GM19467 (cell line): ENCODE results near the gene DMRTB1.

Source experiments
- ATAC-seq: cut with Tn5 transposase; IDR thresholded peaks from one replicate; pipeline ENCODE4 v1.9.1; 2021; ENCODE audit warnings: mild to moderate bottlenecking, moderate library complexity; ENCODE audit not compliant: unreplicated experiment

The DMRTB1 gene

DNA sequence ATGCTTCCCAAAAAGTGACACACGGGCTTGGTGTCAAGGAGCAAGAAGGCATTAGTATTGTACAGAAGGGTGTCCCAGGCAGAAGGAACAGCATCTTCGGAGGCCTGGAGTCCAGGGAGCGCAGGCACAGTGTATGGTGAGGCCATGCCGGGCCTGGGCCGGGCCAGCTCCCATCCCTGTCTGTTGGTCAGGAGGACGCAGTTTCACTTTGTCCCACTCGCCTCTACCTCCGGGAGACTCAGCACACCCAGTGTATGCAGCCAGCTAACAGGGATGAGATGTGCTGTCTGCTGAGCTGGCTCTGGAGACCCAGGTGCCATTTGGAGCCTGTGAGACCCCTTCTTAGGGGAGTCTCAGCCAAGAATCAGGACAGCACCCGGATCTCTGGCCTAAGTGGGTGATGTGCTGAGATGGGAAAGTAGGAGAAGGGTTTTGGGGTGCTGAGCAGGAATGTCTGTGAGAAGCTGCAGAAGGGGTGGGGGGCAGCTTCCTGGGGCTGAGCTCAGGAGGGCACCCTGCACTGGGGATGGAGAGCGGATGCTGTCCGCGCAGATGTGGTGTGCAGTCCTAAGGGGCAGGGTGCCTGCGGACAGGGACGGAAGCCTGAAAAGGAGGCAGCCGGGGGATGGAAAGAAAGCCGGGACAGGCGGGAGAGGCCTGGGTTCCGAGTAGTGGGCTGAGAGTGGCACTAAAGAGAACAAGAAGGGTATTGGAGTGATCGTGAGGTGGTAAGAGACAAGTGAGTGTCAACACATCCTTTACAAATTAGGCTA is 25.7 kb downstream of the DMRTB1 start:
- ATAC-seq, result no peak

DNA sequence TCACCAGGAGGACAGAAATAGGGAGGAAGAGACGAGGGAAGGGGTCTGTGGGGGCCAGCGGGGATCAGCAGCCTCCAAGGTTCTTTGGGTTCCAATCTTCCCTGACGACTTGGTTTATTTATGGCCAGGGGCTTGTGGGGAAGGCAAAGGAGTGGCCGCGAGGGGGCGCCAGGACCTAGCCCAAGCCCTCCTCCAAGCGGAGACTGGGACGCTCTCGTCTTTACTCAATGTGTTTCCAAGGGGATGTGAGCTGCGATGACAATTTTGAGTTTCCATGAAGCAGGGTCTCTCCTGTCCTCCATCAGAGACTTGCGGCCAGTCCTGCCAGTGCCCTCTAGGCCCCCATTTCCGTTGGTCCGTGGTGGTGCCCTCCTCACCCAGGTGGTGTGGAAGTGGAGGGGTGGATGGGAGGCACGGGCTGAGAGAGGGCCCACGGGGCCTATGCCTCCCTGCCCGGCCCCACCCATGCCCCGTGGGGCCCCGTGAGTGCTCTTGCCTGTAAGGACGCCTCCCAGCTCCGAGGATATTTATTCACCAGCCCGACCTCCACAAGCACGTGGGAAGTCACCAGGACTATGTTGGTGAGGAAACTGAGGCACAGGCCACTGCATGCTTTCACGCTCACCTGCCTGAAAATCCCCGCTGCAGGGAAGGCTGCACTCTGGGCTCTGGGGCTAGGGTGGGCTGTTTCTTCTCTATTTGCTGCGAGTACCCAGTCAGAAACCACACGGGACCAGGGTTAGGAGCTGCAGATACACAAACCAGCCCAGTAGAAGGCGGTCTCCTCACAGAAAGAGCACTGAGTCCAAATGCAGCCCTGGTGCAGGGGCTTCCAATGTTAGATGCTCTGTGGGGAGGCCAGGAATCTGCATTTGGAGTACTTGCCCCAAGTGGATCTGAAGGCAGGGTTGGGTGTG is 26.5 kb downstream of the DMRTB1 start:
- ATAC-seq, result no peak

DNA sequence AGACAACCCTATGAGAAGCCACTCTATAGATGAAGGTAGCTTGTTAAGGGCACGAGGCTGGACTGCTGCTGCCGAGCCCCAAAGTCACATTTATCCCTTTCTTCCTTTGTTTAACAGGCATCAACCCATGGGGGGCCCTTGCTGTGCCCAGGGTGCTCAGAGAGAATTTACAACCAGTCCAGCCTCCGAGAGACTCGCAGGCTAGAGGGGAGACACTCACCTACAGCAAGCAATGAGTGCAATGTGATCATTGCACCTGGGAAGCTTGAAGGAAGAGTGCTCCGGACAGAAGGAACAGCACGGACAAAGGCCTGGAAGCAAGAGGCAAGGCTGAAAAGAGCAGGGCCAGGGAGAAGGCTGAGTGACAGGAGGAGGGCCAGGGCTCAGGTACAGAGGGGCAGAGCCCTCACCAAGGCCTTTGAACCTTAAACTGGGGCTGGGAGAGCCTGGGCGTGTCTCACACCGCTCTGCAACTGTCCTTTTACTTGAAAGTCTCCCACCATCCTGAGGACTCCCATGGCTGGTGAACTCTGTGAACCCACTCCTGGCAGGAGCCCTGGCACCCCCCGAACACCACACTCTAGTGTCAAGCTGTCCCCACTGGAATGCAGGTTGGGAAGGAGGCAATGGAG is 27.3 kb downstream of the DMRTB1 start:
- no peak for ATAC-seq

DNA sequence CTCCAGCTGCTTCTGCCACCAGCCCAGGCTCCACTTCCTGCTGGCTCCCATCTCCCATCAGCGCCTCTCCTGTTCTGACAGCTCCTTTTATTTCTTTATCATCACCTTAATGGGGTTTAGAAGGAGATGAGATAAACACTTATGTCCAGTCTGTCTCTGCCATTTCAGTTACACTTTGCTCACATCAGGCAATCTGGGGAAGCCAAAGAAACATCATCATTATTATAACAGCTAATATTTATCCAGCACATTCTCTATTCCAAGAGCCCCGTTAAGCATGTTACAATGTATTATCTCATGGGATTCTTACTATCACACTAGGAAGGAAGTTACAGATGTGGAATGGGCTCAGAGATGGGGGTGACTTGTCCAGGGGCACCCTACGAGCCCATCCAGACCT is 31.2 kb downstream of the DMRTB1 start:
- ATAC-seq, result no peak

DNA sequence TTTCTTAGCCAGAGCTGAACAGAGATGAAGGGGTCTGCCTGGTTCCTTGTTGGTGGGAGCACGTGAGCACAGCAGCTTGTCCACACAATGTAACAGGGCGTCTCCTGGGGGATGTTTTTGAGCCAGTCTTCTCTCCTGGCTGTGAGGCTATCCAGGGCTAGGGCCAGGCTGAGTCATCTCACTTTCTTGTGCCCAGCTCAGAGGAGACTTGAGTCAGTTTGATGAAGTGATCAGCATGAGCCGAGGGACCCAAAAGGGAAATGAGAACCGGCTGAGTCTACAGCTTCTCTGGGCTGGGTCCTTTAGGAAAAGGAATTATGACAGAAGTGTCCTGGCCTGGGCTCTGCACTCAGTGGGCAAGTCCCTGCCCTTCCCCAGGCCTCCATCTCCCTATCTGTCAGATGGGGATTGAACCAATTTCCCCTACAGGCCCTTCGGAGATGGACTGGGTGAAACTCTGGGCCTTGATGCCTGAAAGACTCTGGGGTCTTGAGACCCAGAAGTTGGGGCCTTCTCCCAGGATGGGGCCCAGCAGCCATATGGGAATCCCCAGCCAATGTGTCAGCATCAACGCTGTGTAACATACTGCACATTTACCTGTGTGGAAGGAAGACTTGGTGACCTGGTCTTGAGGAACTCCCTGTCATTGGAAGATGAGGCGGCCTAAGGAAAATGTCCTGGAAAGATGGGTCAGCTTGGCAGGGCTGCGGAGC is 36.6 kb downstream of the DMRTB1 start:
- ATAC-seq, result no peak

DNA sequence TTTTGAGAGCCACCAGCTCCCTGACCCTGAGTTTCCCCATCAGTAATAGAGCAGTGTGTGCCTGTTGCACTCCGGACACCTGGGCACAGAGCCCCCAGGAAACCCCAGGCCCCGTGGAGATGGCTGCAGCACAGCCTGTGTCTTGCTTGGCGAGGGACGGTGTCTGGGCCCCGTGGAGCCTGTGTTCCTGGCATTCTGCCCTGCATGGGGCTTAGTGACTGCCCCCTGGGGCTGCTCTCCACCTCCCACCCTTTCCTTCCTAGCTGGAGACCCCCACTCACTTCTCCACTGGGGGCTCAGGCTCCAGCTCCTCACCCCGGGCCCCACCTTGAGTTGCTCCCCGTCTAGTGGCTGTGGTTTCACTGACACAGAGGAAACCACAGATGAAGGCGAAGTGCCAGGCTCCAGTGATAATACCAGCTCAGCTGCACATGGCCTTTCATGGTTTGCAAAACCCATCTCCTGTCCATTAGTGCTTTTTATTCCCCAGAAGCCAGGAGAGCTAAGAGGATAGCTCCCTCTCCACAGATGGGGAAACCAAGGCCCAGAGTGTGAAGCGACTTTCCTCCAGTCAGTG is 39.4 kb downstream of the DMRTB1 start:
- ATAC-seq, result no peak

DNA sequence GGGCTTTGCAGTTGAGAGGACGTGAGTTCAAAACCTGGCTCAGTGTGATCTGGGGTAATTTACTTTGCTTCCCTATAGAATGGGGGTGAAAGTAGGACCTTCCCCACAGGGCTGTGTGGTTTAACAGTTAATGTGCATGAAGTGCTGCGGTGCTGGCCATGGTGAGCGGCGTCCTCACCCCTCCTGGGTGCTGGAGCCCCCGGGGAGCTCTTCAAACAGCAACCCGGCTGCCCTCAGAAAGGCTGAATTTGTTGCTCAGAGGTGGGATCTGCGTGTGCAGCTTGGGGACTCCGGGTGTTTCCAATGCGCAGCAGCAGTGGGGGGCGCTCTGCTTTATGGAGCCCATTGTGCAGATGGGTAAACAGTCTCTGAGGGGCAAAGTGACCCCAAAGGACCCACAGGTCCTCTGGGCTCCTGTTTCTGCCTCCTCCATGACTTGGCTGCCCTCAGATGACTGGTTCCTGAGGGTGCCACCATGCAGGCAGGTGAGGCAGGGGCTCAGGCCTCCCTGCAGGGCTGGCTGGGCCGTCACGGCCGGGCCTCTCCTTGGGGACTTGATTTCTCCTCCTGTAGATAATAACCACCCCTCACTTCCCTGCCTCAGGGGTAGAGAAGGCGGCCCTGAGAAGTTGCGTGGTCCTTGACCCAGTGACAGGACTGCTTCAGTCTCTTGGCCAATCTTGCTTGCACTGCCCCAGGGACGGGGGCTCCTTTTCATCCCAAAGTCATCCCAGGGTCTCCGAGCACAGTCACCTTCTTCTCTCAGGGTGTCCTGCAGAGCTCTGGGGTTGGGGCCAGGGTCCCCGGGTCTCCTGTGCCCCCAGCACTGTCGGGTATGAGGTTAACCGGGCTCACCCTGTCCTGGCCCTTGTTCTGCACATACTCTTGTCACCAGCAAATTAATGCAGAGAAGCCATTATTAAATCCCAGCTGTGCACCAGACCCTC is 40.3 kb downstream of the DMRTB1 start:
- no peak for ATAC-seq

DNA sequence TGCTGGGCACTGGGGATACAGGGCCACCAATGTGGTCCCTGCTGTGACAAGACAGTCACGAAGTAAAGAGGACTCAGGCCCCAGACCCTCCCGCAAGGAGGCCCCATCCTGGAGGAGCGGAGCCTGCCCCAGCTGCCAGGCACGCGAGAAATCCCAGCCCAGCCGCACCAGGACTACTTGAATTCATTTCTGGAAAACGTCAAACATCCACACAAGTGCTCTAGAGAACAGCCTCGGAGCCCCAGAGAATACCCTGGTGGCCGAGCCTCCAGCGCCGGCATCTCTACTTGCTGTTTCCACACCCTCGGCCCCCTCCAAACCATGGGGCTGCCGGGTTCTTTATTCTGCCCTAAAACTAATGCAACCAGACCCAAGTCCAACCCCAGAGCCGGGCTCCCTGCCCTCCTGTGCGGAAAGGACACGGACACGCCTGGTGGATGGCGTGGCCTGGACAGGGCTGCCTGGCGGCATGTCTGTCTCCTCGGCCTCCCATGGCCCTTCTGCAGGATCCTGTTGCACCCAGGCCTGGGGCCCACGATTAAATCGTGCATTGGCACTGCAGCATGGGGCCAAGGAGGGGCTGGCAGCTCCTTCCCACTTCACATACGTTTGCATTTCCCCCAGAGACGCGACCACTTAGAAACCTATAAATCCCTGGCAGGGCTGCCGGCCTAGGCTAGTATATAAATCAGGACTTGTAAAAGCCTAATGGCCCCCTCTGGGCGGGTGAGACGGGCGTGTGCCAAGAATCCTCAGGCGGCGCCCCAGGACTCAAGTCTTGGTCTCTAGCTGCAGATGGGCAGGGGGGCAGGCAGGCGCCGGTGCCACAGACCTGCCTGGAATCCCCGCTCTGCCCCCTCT is 41.2 kb downstream of the DMRTB1 start:
- ATAC-seq, result no peak

DNA sequence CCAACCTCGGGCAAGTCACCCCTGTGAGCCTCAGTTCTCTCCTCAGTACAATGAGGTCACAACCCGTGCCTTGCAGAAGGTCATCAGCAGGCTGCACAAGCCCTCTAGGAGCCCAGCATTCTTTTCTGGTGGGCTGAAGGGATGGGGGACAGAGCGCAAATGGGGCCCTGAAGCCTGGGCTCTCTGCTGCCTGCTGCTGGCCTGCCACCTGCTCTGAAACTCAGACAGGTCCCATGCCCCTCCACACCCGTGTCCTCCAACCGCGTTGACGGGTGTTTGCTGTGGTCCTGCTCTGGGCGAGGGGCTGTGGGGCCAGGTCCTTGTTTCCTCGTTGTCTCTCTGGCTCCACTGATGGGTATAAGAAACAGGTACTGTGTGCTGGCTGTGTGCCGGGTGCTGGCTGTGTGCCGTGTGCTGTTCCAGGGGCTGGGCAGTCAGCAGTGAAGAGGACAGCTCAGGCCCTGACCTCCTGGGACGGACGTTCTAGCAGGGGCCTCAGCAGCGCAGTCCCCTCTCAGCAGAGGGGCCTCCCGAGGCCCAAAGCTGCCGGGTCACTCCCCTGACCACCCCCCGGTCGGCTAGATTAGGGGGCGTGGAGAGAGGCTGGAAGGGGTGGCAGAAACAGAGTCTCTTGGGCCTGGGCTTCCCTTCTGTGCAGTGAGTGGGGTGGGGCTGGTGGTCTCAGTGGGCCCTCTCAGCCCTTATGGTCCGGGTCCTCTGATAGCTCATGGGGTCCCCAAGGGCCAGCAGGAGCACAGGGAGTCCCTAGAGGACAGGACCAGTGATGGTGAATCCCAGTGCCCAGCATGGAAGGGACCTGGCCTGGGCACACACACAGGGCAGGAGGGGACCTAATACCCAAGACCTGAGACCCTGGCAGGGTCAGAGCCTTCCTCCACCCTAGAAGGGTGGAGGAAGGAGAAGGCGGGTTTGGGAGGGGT is 42.1 kb downstream of the DMRTB1 start:
- ATAC-seq, result no peak

DNA sequence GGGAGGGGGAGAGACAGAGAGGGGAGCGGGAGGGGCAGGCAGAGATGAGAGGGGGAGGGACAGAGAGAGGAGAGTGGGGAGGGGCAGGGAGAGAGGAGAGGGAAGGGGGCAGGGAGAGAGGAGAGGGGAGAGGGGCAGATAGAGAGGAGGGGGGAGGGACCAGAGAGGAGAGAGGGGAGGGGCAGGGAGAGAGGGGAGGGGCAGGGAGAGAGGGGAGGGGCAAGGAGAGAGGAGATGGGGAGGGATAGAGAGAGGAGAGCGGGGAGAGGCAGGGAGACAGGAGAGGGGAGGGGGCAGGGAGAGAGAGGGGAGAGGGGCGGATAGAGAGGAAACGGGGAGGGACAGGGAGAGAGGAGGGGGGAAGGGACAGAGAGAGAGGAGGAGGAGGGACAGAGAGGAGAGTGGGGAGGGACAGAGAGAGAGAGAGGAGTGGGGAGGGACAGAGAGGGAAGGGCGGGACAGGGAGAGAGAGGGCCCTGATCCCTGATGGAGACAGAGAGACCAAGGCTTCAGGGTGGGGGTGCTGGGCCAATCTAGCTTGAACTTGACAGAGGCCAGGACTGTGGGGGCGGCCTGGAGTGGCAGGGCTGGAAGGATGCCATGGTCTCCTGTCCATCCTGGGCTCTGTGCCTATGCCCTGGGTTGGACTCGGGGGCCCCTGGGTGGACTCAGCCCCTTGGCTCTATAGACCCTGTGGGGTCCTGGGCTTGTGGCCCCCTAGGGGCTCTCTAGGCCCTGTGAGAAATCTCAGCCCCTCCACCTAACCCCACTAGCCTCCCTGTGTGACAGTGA is 43.6 kb downstream of the DMRTB1 start:
- ATAC-seq, result no peak

DNA sequence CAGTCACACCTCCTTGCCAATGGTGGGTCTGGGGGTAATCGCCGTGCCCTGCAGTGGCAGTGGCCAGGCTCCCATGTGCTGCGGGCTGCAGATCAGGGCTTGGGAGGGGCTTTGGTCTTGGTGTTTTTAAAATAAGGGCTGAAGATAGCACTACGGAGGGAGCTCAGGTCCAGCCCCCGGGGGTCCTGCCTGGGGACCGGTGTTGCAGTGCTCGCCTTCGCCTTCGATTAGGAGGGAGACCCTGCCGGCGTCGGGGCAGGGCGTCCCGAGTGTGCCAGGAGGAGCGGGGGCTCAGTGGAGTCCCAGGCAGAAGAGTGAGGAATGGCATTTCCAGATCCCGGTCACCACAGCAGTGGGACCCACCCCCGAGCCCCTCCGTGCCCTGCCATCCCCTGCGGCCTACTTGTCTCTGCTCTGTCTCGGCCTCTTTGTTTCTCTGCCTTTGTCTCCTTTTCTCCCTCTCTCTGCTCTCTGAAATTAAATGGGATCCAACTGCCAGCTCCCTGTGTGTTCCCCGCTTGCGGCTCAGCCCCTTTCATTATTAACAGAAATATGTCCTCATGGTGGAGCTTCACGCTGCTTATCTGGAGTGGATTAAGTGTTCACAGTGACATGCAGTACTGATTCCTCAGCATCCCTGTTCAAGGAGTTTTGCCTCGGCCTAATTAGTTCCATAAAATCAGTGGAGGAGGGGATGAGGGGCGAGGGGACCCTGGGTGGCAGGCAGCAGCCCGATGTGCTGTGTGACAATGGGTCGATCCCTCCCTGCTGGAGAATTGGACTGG is 44.4 kb downstream of the DMRTB1 start:
- ATAC-seq, result no peak

DNA sequence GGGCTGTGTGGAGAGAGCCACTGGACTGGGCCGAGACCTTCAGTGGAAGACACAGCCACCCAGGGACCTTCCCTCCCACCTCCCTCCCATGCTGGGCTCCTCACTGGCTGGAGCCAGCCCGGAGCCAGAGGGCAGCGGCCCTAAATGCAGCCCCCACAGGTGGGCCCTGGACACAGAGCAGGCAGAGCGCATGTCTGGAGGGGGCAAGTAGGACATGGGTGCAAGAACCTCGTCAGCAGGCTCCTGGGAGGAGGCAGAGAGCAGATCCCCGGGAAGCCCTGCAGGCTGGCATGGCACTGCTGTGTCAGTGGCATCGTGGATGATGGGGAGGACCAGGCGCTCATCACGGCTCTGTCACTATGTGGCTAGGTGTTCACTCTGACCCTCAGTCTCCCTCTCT is 45.7 kb downstream of the DMRTB1 start:
- no peak for ATAC-seq

DNA sequence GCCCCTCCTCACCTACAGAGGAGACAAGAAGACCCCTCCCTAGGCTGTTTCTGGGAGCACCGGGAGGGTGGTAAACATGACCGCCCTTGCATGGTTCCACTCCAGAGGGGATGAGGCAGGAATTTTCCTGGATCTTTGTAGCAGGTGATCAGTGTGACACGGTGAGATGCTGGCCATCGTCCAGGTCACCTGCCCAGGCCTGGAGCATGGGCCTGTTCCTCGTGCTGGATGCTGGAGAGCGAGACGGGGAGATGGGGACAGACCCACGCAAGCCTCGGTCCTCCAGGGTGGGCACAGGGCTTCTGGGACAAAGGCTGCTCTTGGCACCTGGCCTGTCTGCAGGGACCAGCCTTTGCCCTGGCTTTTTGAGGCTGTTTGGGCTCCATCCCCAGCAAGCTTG is 46.2 kb downstream of the DMRTB1 start:
- ATAC-seq, result no peak

DNA sequence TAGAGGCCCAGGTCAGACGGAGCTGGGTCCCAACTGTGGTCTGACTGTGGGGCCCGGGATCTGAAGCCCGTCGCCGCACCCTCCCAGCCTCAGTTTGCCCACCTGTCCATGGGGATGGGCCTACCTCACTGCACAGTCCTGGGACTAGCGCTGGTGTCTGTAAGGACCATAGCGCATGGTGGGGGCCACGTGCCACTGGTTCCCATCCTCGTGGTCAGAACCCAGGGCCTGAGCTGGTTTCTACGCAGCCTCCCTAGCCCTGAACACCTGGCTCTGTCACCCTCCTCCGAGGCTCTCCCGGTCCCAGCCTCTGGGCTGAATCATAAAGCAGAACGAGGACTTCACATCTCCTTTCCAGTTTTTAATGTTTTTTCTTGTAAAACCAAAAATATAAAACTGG is 46.7 kb downstream of the DMRTB1 start:
- no peak for ATAC-seq

DNA sequence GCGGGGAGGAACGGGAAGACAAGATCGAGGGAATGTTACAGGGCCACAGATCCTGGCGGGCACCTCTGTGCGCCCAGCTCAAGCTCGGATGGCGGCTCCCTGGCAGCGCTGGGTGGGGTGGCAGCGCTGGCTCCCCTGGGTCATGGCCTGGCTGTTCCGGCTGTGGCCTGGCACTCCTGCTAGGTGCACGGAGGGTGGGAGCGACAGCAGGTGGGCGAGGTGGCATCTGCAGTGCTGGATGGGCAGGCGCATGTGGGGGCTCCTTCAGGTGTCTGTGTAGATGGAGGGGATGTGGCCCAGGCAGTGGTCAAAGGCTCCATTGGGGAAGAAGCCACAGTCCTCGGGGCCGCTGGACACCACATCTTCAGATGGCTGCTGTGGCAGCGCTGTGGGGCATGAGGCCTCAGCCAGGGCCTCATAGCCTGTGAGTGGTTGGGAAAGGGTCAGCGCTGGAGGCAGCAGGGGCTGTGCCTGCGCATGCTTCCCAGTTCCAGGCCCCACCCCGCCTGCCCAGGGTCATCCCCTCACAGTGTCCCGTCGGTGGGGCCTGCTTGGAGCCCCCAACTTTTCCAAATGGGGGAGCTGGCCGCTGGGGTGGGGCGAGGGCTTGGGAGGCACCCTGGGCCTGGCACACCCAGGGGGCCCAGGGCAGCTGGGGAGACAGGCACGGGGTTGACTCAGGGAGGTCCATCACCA is 47.3 kb downstream of the DMRTB1 start:
- ATAC-seq, result no peak
